LNCaP clone FGC (cell line): ENCODE data around the gene CADM4.
A peak's percentile ranks its signal among the peaks of the same experiment; 100 is the strongest.

Experiments
- DNase-seq: peaks from one replicate; pipeline ENCODE4 v3.0.0-alpha.2; 2011; ENCODE audit warnings: low read depth
- H3K4me3 ChIP-seq: 2 replicates; pipeline ENCODE4 v1.5.1; 2011; ENCODE audit warnings: mild to moderate bottlenecking, low read depth, low read length, control low read depth
- CTCF ChIP-seq: IDR thresholded peaks from 2 replicates; pipeline ENCODE4 v1.5.1; 2012; ENCODE audit warnings: mild to moderate bottlenecking; ENCODE audit not compliant: control insufficient read depth, insufficient read depth; ENCODE audit errors: extremely low read depth

Gene CADM4

GRCh38 chr19:43681821-43682220 lies 42.2 kb upstream of the CADM4 start:
- TF ChIP-seq CTCF = no peak
- no peak for DNase-seq
- no peak overlapping the region for H3K4me3 ChIP-seq

GRCh38 chr19:43678512-43679261 lies 39.0 kb upstream of the CADM4 start:
- no peak for TF ChIP-seq CTCF
- no peak for DNase-seq
- no peak overlapping the region for H3K4me3 ChIP-seq

GRCh38 chr19:43675906-43676305 lies 36.3 kb upstream of the CADM4 start:
- H3K4me3 ChIP-seq = no peak overlapping the region
- DNase-seq = no peak
- no peak for TF ChIP-seq CTCF

GRCh38 chr19:43675269-43675879 lies 35.7 kb upstream of the CADM4 start:
- TF ChIP-seq CTCF = no peak
- no peak overlapping the region for H3K4me3 ChIP-seq
- peak; percentile 54 for DNase-seq

- no peak for DNase-seq
- TF ChIP-seq CTCF = no peak
- H3K4me3 ChIP-seq = no peak overlapping the region
Measured at GRCh38 chr19:43674596-43674995, 34.9 kb upstream of the CADM4 start.

- no peak for TF ChIP-seq CTCF
- DNase-seq = no peak
- H3K4me3 ChIP-seq = no peak overlapping the region
Measured at GRCh38 chr19:43674183-43674582, 34.5 kb upstream of the CADM4 start.
